ENCODE measurements around the gene POU3F1.

Gene POU3F1

GRCh38 chr1:38000529-38001455 is 45.8 kb downstream of the POU3F1 start:
- DNase-seq: no peak

- no peak for DNase-seq
Measured at GRCh38 chr1:38000233-38000528, 46.4 kb downstream of the POU3F1 start.

GRCh38 chr1:37999430-38000232 is 47.0 kb downstream of the POU3F1 start:
- no peak for DNase-seq

- no peak for DNase-seq
Measured at GRCh38 chr1:37998913-37999429, 47.6 kb downstream of the POU3F1 start.

- no peak for DNase-seq
Measured at GRCh38 chr1:37998089-37998808, 48.3 kb downstream of the POU3F1 start.

- DNase-seq: no peak
Measured at GRCh38 chr1:37997256-37998088, 49.1 kb downstream of the POU3F1 start.

- DNase-seq: no peak
Measured at GRCh38 chr1:37995751-37996345, 50.7 kb downstream of the POU3F1 start.

GRCh38 chr1:37994886-37995566 is 51.6 kb downstream of the POU3F1 start:
- DNase-seq: no peak

Data from NCI-H1092 (cell line).